ENCODE data around the gene BDKRB1. TPM values are rescaled to one million over a fixed set of nuclear protein-coding genes. Genes with fewer than 3 reads are reported as not detected.

Gene BDKRB1
- total and polyA plus RNA-seq, 7 experiments from 2014 or later, result not detected

DNA sequence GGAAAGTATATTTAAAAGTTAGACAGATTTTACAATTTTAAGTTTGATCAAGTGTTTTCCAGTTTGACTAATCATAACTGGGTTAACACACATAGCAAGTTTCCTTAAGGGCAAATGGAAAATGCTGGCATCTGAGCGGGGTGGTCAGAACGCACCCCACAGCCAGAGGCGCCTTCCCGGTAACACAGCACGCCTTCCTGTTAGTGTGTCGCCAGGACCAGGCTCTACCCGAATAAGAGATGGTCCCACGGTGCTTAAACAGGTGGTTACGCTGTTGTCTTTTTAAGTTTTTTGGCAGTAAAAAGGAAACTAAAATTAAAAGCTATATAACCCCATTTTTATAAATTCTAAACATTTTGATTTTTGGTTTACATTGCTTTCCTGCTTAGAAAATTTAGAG is 28.0 kb downstream of the BDKRB1 start:
- H3K4me3 Mint-ChIP-seq, result no peak overlapping the region
- peaks cover 0 to 2% (median 0%) of the 10 kb centered on the region in 7 donors for H3K4me1 Mint-ChIP-seq
- peaks cover 0 to 3% (median 0%) of the 10 kb centered on the region in 11 donors for H3K9me3 Mint-ChIP-seq
- Histone ChIP-seq H3K4me1 (ENCODE audit: control insufficient read depth in 2 of 2, insufficient read depth in 2 of 2, low read length in 2 of 2) (no peaks in the 10 kb centered on the region), H3K27me3 (ENCODE audit: control insufficient read depth in 2 of 2, insufficient read depth in 2 of 2, low read length in 2 of 2) (no peaks in the 10 kb centered on the region), H3K9me3 (ENCODE audit: control insufficient read depth in 2 of 3, low read length in 3 of 3) (no peaks in the 10 kb centered on the region), H3K4me3 (ENCODE audit: low read length) (no peak overlapping the region), H3K36me3 (ENCODE audit: control insufficient read depth in 2 of 3, insufficient read depth in 3 of 3, low read length in 3 of 3) (peaks cover 0 to 39% (median 0%) of the 10 kb centered on the region in 3 experiments), H3K27ac (ENCODE audit: low read depth, low read length) (no peak overlapping the region)
- H3K36me3 Mint-ChIP-seq, result peaks cover 0 to 40% (median 4%) of the 10 kb centered on the region in 5 donors
- POLR2A ChIA-PET, result interaction anchor here (0.9 kb wide), 1 partner anchor 9 kb away, joined by 4 read pairs; no protein-coding TSS in a partner anchor
- H3K27me3 Mint-ChIP-seq, result no peaks in the 10 kb centered on the region
- intact Hi-C loops (cut with micrococcal nuclease), result no loop called here
- no peak for ATAC-seq
- no peak overlapping the region for H3K27ac Mint-ChIP-seq
- CTCF ChIA-PET, result interaction anchor here (0.7 kb wide), 1 partner anchor 141 kb away, joined by 3 read pairs; no protein-coding TSS in a partner anchor
- DNase-seq, result no peak

DNA sequence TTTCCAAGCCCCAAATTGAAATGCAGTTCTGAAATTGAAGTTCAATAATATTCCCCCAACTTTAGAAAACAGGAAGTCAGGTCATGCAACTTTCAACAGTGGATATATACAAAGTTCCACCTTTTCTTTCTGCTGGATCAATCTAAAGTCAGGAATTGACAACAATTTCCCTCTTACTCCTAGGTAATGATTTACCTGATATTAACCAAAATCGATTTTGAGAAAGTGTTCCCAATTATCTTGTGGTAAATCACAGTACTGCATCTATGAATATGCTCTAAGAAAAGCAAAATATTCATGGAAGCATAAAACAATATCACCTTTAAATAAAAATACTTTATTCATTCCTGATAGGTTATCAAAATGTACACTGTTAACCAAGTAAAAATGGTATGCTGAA is 28.4 kb downstream of the BDKRB1 start:
- intact Hi-C loops (cut with micrococcal nuclease), result no loop called here
- Mint-ChIP-seq H3K9me3 (peaks cover 0 to under 1% (median 0%) of the 10 kb centered on the region in 11 donors), H3K36me3 (peaks cover 0 to 40% (median 4%) of the 10 kb centered on the region in 5 donors), H3K27me3 (no peaks in the 10 kb centered on the region), H3K4me3 (no peak overlapping the region), H3K4me1 (peaks cover 0 to 2% (median 0%) of the 10 kb centered on the region in 7 donors), H3K27ac (no peak overlapping the region)
- Histone ChIP-seq H3K27ac (ENCODE audit: low read depth, low read length) (no peak overlapping the region), H3K36me3 (ENCODE audit: control insufficient read depth in 2 of 3, insufficient read depth in 3 of 3, low read length in 3 of 3) (peaks cover 0 to 43% (median 4%) of the 10 kb centered on the region in 3 experiments), H3K9me3 (ENCODE audit: control insufficient read depth in 2 of 3, low read length in 3 of 3) (no peaks in the 10 kb centered on the region), H3K4me1 (ENCODE audit: control insufficient read depth in 2 of 2, insufficient read depth in 2 of 2, low read length in 2 of 2) (no peaks in the 10 kb centered on the region), H3K27me3 (ENCODE audit: control insufficient read depth in 2 of 2, insufficient read depth in 2 of 2, low read length in 2 of 2) (no peaks in the 10 kb centered on the region), H3K4me3 (ENCODE audit: low read length) (no peak overlapping the region)
- ATAC-seq (no peak), DNase-seq (no peak)
- ChIA-PET POLR2A (interaction anchor here (0.9 kb wide), 1 partner anchor 10 kb away, joined by 4 read pairs; no protein-coding TSS in a partner anchor), CTCF (interaction anchor here (0.7 kb wide), 1 partner anchor 140 kb away, joined by 3 read pairs; no protein-coding TSS in a partner anchor)

DNA sequence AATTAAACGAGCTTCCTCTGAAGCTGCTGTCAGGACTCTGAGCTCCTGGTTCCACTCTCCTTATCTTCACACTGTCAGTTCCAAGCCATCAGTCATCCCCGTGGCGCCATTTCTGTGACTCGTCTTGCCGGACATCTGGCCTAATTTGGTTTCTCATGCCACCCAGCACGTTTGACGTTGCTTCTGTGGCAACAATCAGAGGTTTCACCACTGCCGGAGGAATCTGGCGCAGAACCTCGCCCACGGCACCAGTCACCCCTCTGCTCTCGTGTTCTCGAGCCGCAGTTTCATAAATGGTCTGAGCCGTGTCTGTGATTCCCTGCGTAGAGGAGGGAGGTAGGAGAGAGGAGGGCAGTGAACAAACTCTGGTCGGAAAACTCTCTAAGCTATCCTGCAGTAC is 29.7 kb downstream of the BDKRB1 start:
- ChIA-PET CTCF (interaction anchor here (0.7 to 1.0 kb wide), 3 partner anchors 12 to 187 kb away, joined by 3 read pairs; no protein-coding TSS in a partner anchor), POLR2A (no interaction called here)
- H3K9me3 Mint-ChIP-seq, result no peaks in the 10 kb centered on the region
- no peak overlapping the region for H3K4me3 ChIP-seq (ENCODE audit: low read length)
- H3K4me1 Mint-ChIP-seq, result peaks cover 0 to 2% (median 0%) of the 10 kb centered on the region in 7 donors
- no peak overlapping the region for H3K27ac Mint-ChIP-seq
- no peak for ATAC-seq
- no peak overlapping the region for H3K4me3 Mint-ChIP-seq
- H3K27me3 ChIP-seq (ENCODE audit: control insufficient read depth in 2 of 2, insufficient read depth in 2 of 2, low read length in 2 of 2), result no peaks in the 10 kb centered on the region
- H3K27ac ChIP-seq (ENCODE audit: low read depth, low read length), result no peak overlapping the region
- H3K9me3 ChIP-seq (ENCODE audit: control insufficient read depth in 2 of 3, low read length in 3 of 3), result no peaks in the 10 kb centered on the region
- H3K27me3 Mint-ChIP-seq, result no peaks in the 10 kb centered on the region
- H3K36me3 Mint-ChIP-seq, result peaks cover 0 to 42% (median 4%) of the 10 kb centered on the region in 5 donors
- intact Hi-C loops (cut with micrococcal nuclease), result no loop called here
- DNase-seq, result no peak
- peaks cover 0 to 52% (median 4%) of the 10 kb centered on the region in 3 experiments for H3K36me3 ChIP-seq (ENCODE audit: control insufficient read depth in 2 of 3, insufficient read depth in 3 of 3, low read length in 3 of 3)
- no peaks in the 10 kb centered on the region for H3K4me1 ChIP-seq (ENCODE audit: control insufficient read depth in 2 of 2, insufficient read depth in 2 of 2, low read length in 2 of 2)

DNA sequence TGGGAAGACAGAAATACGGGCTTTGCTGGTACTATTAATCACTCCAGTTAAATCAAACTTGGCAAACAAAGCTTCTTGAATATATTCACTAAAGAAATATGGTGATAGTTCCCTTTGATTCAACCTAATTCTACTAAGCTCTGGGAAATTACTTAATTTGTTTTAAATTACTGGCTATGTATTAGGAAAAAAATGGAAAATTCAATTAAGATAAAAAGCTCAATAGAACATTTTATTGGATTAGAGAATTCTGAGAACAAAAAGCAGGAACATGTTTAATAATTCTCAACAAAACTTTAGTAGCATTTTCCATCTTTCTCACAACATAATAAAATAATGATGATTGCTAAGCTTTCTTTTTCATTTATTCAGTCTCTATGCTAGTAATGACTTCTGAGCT is 30.2 kb downstream of the BDKRB1 start:
- no peaks in the 10 kb centered on the region for H3K4me1 ChIP-seq (ENCODE audit: control insufficient read depth in 2 of 2, insufficient read depth in 2 of 2, low read length in 2 of 2)
- H3K36me3 Mint-ChIP-seq, result peaks cover 0 to 43% (median 5%) of the 10 kb centered on the region in 5 donors
- POLR2A ChIA-PET, result interaction anchor here (0.6 kb wide), 1 partner anchor 87 kb away, joined by 3 read pairs; no protein-coding TSS in a partner anchor

DNA sequence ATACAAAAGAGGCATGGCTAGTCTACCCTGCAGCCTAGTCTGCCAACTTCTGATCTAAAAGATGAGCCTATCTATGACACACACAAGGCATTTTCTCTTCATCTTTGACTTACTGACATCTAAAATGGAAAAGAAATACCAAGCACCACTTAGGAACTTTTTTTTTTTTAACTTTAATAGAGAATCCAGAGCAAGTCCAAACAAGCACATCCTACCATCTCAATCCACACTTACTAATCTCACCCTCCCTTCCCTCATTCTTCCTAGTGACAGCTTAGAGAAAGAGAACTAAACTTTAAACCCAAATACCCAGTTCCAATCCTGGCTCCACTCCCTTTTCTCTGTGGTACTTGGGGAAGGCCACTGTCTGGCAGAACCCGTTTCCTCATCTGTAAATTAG is 31.8 kb downstream of the BDKRB1 start:
- DNase-seq, result no peak
- ATAC-seq, result no peak
- no peaks in the 10 kb centered on the region for H3K4me1 ChIP-seq (ENCODE audit: control insufficient read depth in 2 of 2, insufficient read depth in 2 of 2, low read length in 2 of 2)
- H3K4me3 ChIP-seq (ENCODE audit: low read length), result no peak overlapping the region
- intact Hi-C loops (cut with micrococcal nuclease), result no loop called here
- Mint-ChIP-seq H3K27me3 (no peaks in the 10 kb centered on the region), H3K27ac (peak overlapping the region in 2 of 9 donors; percentile 1 to 9), H3K4me3 (no peak overlapping the region), H3K4me1 (peaks cover 0 to 2% (median 0%) of the 10 kb centered on the region in 7 donors), H3K36me3 (peaks cover 0 to 50% (median 7%) of the 10 kb centered on the region in 5 donors), H3K9me3 (no peaks in the 10 kb centered on the region)
- H3K27ac ChIP-seq (ENCODE audit: low read depth, low read length), result no peak overlapping the region
- no peaks in the 10 kb centered on the region for H3K27me3 ChIP-seq (ENCODE audit: control insufficient read depth in 2 of 2, insufficient read depth in 2 of 2, low read length in 2 of 2)
- CTCF ChIA-PET, result interaction anchor here (1.2 kb wide), 1 partner anchor 13 kb away, joined by 3 read pairs; no protein-coding TSS in a partner anchor
- peaks cover 0 to 53% (median 4%) of the 10 kb centered on the region in 3 experiments for H3K36me3 ChIP-seq (ENCODE audit: control insufficient read depth in 2 of 3, insufficient read depth in 3 of 3, low read length in 3 of 3)
- no peaks in the 10 kb centered on the region for H3K9me3 ChIP-seq (ENCODE audit: control insufficient read depth in 2 of 3, low read length in 3 of 3)
- POLR2A ChIA-PET, result no interaction called here

More for the DNA sequence above, 30.2 kb downstream of the BDKRB1 start:
- H3K4me3 Mint-ChIP-seq, result no peak overlapping the region
- Histone ChIP-seq H3K4me3 (ENCODE audit: low read length) (no peak overlapping the region), H3K27me3 (ENCODE audit: control insufficient read depth in 2 of 2, insufficient read depth in 2 of 2, low read length in 2 of 2) (no peaks in the 10 kb centered on the region), H3K9me3 (ENCODE audit: control insufficient read depth in 2 of 3, low read length in 3 of 3) (no peaks in the 10 kb centered on the region), H3K27ac (ENCODE audit: low read depth, low read length) (no peak overlapping the region), H3K36me3 (ENCODE audit: control insufficient read depth in 2 of 3, insufficient read depth in 3 of 3, low read length in 3 of 3) (peaks cover 0 to 57% (median 4%) of the 10 kb centered on the region in 3 experiments)
- CTCF ChIA-PET, result interaction anchor here (0.7 to 1.0 kb wide), 3 partner anchors 11 to 187 kb away, joined by 3 read pairs; no protein-coding TSS in a partner anchor
- peaks cover 0 to 2% (median 0%) of the 10 kb centered on the region in 7 donors for H3K4me1 Mint-ChIP-seq
- intact Hi-C loops (cut with micrococcal nuclease), result no loop called here
- no peak for ATAC-seq
- peak overlapping the region in 1 of 9 donors; percentile 14 for H3K27ac Mint-ChIP-seq
- H3K27me3 Mint-ChIP-seq, result no peaks in the 10 kb centered on the region
- DNase-seq, result no peak
- H3K9me3 Mint-ChIP-seq, result no peaks in the 10 kb centered on the region

DNA sequence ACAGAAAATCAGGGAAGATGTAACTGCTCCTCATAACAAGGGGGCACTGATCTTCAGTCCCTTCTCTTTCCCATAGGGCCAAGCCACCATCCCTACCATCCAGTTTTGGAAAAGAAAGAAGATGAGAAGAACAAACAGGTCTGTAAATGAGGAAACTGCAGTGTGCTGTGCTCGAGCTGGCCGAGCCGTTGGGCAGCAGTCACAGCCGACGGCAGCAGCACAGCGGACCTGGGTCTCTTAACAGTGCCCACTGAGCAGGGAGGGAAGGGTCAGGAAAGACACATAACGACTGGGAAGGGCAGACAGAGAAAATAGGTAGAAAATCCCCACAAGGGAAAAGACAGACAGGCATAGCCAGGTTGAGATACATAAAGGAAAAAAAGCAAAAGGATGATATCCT is 38.2 kb downstream of the BDKRB1 start:
- ChIA-PET CTCF (no interaction called here), POLR2A (no interaction called here)
- Mint-ChIP-seq H3K36me3 (peaks cover 0 to 41% (median 8%) of the 10 kb centered on the region in 5 donors), H3K4me3 (no peak overlapping the region), H3K27me3 (no peaks in the 10 kb centered on the region), H3K4me1 (no peaks in the 10 kb centered on the region), H3K9me3 (no peaks in the 10 kb centered on the region), H3K27ac (peak overlapping the region in 1 of 9 donors; percentile 36)
- no peak for DNase-seq
- Histone ChIP-seq H3K4me1 (ENCODE audit: control insufficient read depth in 2 of 2, insufficient read depth in 2 of 2, low read length in 2 of 2) (no peaks in the 10 kb centered on the region), H3K4me3 (ENCODE audit: low read length) (no peak overlapping the region), H3K27me3 (ENCODE audit: control insufficient read depth in 2 of 2, insufficient read depth in 2 of 2, low read length in 2 of 2) (no peaks in the 10 kb centered on the region), H3K36me3 (ENCODE audit: control insufficient read depth in 2 of 3, insufficient read depth in 3 of 3, low read length in 3 of 3) (peaks cover 2 to 28% (median 4%) of the 10 kb centered on the region in 3 experiments), H3K9me3 (ENCODE audit: control insufficient read depth in 2 of 3, low read length in 3 of 3) (no peaks in the 10 kb centered on the region), H3K27ac (ENCODE audit: low read depth, low read length) (no peak overlapping the region)
- ATAC-seq, result no peak
- intact Hi-C loops (cut with micrococcal nuclease), result no loop called here
